ENCODE data around the gene TENT5C.

The TENT5C gene

DNA sequence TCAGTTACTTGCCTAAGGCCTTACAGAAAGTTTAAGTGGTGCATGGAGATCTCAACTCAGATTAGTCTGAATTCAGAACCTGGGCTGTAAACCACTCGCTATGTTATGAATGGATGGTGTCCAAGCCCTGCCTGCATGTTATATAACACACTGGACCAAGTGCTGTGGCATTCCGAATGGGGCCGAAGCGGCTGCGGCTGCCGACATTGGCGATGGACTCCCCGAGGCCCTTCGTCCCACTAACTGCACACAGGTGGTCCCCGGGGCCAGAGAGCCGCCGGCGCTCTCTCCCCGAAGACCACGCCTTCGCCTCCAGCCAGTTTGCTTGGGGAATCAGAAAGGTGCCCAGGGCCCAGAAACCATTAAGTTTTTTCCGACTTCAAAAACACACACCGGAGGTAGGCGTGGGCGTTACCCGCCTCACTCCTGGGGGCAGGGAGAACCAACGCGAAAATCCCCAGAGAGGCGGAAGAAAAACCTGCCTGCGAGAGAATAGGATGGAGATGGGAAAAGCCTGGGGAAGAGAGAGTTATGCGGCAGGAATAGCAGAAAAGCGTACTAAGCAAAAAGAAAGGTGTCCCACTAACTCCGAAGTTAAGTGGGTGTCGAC lies 579 bp upstream of the TENT5C start:
- no peak for TF ChIP-seq MAX (IDR thresholded peaks at IDR 0.05; ENCODE audit: low read depth, low read length)
- TF ChIP-seq, protein P1, sequence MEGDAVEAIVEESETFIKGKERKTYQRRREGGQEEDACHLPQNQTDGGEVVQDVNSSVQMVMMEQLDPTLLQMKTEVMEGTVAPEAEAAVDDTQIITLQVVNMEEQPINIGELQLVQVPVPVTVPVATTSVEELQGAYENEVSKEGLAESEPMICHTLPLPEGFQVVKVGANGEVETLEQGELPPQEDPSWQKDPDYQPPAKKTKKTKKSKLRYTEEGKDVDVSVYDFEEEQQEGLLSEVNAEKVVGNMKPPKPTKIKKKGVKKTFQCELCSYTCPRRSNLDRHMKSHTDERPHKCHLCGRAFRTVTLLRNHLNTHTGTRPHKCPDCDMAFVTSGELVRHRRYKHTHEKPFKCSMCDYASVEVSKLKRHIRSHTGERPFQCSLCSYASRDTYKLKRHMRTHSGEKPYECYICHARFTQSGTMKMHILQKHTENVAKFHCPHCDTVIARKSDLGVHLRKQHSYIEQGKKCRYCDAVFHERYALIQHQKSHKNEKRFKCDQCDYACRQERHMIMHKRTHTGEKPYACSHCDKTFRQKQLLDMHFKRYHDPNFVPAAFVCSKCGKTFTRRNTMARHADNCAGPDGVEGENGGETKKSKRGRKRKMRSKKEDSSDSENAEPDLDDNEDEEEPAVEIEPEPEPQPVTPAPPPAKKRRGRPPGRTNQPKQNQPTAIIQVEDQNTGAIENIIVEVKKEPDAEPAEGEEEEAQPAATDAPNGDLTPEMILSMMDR (IDR thresholded peaks at IDR 0.05; ENCODE audit: low read depth, low read length) = no peak
- no peak for TF ChIP-seq MYC (IDR thresholded peaks at IDR 0.05; ENCODE audit: low read depth, low read length)
- no peak for TF ChIP-seq POLR2A (IDR thresholded peaks at IDR 0.05; ENCODE audit: extremely low read depth, insufficient read length)
- no peak for DNase-seq (ENCODE audit: low read depth)
- peak overlapping the region; percentile 75 for H3K4me3 ChIP-seq (ENCODE audit: low read depth, low read length)

DNA sequence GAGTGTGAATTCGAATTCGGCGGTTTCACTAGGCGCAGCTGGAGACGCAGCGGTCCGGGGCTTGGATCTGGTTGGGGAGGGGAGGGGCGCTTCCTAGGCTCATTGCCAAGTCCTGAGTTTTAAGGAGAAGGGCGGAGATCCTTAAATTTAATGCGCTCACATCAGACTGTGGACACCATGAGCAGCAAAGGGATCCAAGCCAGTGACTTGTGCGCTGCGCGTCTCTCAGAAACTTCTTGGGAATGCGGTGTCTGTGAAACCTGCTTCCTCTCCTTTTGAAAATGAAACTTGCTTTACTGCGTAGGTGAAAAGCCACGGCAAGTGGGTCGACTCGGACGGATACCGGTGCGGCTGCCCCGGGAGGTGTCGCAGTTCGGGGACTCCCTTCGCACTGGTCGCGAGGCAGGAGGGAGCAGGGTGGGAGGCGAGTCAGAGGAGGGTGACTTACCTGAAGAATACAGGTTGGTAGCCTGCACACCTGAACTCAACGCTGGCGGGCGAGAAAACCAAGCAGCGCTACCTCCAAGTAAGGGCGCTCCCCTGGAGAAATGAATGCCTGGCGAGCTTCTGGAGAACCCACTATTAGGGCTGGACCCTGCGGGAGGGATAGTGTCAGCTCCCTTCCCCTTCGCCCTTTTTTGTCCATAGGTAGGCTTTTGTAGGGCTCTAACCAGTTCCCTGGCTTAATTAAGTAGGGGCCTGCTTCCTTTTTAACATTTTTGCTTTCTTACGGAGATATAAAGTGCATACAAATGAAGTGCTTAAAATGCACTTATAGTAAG lies 992 bp downstream of the TENT5C start:
- TF ChIP-seq POLR2A (IDR thresholded peaks at IDR 0.05; ENCODE audit: extremely low read depth, insufficient read length) (no peak), MAX (IDR thresholded peaks at IDR 0.05; ENCODE audit: low read depth, low read length) (no peak), MYC (IDR thresholded peaks at IDR 0.05; ENCODE audit: low read depth, low read length) (no peak)
- TF ChIP-seq, protein P1 (IDR thresholded peaks at IDR 0.05; ENCODE audit: low read depth, low read length) = no peak
- peak; percentile 67 for DNase-seq (ENCODE audit: low read depth)
- peak overlapping the region; percentile 82 for H3K4me3 ChIP-seq (ENCODE audit: low read depth, low read length)

DNA sequence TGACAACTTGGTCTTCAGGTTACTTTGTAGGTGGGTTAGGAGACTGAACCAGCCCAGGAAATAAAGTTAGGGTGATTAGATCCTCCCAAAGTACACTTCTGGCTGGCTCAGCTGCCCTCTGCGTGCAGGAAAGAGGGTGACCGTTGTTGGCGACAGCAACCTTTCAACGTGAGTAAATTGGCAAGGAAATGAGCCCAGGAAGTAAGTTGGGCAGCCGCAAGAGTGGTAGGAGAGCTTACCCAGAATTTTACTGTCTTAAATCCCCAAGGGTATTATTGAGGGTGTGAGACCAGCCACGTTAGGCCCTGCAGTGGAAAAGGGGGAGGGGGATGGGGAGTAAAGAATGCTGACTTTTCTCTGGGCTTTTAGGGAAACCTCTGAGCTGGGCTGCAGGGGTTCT lies 1.6 kb downstream of the TENT5C start:
- TF ChIP-seq POLR2A (IDR thresholded peaks at IDR 0.05; ENCODE audit: extremely low read depth, insufficient read length) = peak; percentile 69
- TF ChIP-seq, protein P1 (IDR thresholded peaks at IDR 0.05; ENCODE audit: low read depth, low read length) = no peak
- TF ChIP-seq MAX (IDR thresholded peaks at IDR 0.05; ENCODE audit: low read depth, low read length) = peak; percentile 84
- peak; percentile 83 for TF ChIP-seq MYC (IDR thresholded peaks at IDR 0.05; ENCODE audit: low read depth, low read length)
- H3K4me3 ChIP-seq (ENCODE audit: low read depth, low read length) = peak overlapping the region; percentile 82
- peak; percentile 93 for DNase-seq (ENCODE audit: low read depth)

GRCh38 chr1:117608115-117608615 lies 2.3 kb downstream of the TENT5C start:
- no peak for DNase-seq (ENCODE audit: low read depth)
- TF ChIP-seq MAX (IDR thresholded peaks at IDR 0.05; ENCODE audit: low read depth, low read length) = no peak
- TF ChIP-seq, protein P1 (IDR thresholded peaks at IDR 0.05; ENCODE audit: low read depth, low read length) = no peak
- TF ChIP-seq POLR2A (IDR thresholded peaks at IDR 0.05; ENCODE audit: extremely low read depth, insufficient read length) = no peak
- TF ChIP-seq MYC (IDR thresholded peaks at IDR 0.05; ENCODE audit: low read depth, low read length) = no peak
- H3K4me3 ChIP-seq (ENCODE audit: low read depth, low read length) = peak overlapping the region; percentile 82

GRCh38 chr1:117608758-117609157 lies 2.9 kb downstream of the TENT5C start:
- H3K4me3 ChIP-seq (ENCODE audit: low read depth, low read length) = peak overlapping the region; percentile 82
- no peak for DNase-seq (ENCODE audit: low read depth)
- TF ChIP-seq, protein P1 (IDR thresholded peaks at IDR 0.05; ENCODE audit: low read depth, low read length) = no peak
- TF ChIP-seq POLR2A (IDR thresholded peaks at IDR 0.05; ENCODE audit: extremely low read depth, insufficient read length) = no peak
- TF ChIP-seq MAX (IDR thresholded peaks at IDR 0.05; ENCODE audit: low read depth, low read length) = no peak

Measured in NB4 (cell line).